Trophoblast cell (in vitro differentiated cells and primary cell): ENCODE data around the gene C3orf70. TPM values are rescaled to one million over a fixed set of nuclear protein-coding genes. Genes with fewer than 3 reads are reported as not detected.

Source experiments
- DNase-seq, 2 donors: peaks; one replicate each; pipeline ENCODE4 v3.0.0-alpha.2; 2016
- H2AFZ ChIP-seq: 2 replicates; pipeline ENCODE4 v1.6.1; 2013; ENCODE audit warnings: low read length, moderate library complexity, mild to moderate bottlenecking; ENCODE audit not compliant: insufficient read depth, poor library complexity
- H2AK5ac ChIP-seq: 2 replicates; pipeline ENCODE4 v1.6.1; 2013; ENCODE audit warnings: mild to moderate bottlenecking, low read length
- H2BK120ac ChIP-seq: 2 replicates; pipeline ENCODE4 v1.6.1; 2013; ENCODE audit warnings: low read length, mild to moderate bottlenecking, moderate library complexity; ENCODE audit not compliant: insufficient read depth, poor library complexity
- H2BK12ac ChIP-seq: 2 replicates; pipeline ENCODE4 v1.6.1; 2013; ENCODE audit warnings: mild to moderate bottlenecking, low read length, moderate library complexity
- H2BK5ac ChIP-seq: 2 replicates; pipeline ENCODE4 v1.6.1; 2013; ENCODE audit warnings: low read length, low read depth, moderate library complexity, mild to moderate bottlenecking; ENCODE audit not compliant: poor library complexity
- H3K14ac ChIP-seq: 2 replicates; pipeline ENCODE4 v1.6.1; 2013; ENCODE audit warnings: mild to moderate bottlenecking, low read length
- H3K18ac ChIP-seq: 2 replicates; pipeline ENCODE4 v1.6.1; 2013; ENCODE audit warnings: mild to moderate bottlenecking, low read length
- H3K23ac ChIP-seq: 2 replicates; pipeline ENCODE4 v1.6.1; 2013; ENCODE audit warnings: low read length
- H3K27ac ChIP-seq: 2 replicates; pipeline ENCODE4 v1.5.1; 2013; ENCODE audit warnings: low read depth, mild to moderate bottlenecking, inconsistent platforms, low read length, moderate library complexity
- H3K27me3 ChIP-seq: 2 replicates; pipeline ENCODE4 v1.6.1; 2013; ENCODE audit warnings: inconsistent platforms, mild to moderate bottlenecking, low read length, moderate library complexity; ENCODE audit not compliant: insufficient read depth
- H3K36me3 ChIP-seq, 2 experiments: 1 replicate in 1 of 2; 2 replicates in 1 of 2; pipeline ENCODE4 v1.6.1; 2013; ENCODE audit warnings: low read length in 2 of 2, mild to moderate bottlenecking in 2 of 2, moderate library complexity in 1 of 2; ENCODE audit not compliant: insufficient read depth in 2 of 2, control insufficient read depth in 1 of 2
- H3K4ac ChIP-seq: 2 replicates; pipeline ENCODE4 v1.6.1; 2013; ENCODE audit warnings: low read depth, mild to moderate bottlenecking, low read length, moderate library complexity
- H3K4me1 ChIP-seq, 2 experiments: 1 replicate in 1 of 2; 2 replicates in 1 of 2; pipeline ENCODE4 v1.6.1; 2013; ENCODE audit warnings: low read length in 2 of 2, mild to moderate bottlenecking in 2 of 2, moderate library complexity in 1 of 2; ENCODE audit not compliant: insufficient read depth in 2 of 2, control insufficient read depth in 1 of 2
- H3K4me2 ChIP-seq: 2 replicates; pipeline ENCODE4 v1.6.1; 2013; ENCODE audit warnings: inconsistent platforms, mild to moderate bottlenecking, low read length, moderate library complexity
- H3K4me3 ChIP-seq: 2 replicates; pipeline ENCODE4 v1.5.1; 2013; ENCODE audit warnings: mild to moderate bottlenecking, low read depth, low read length, inconsistent platforms
- H3K79me1 ChIP-seq: one replicate; pipeline ENCODE4 v1.6.1; 2013; ENCODE audit warnings: low read length
- H3K79me2 ChIP-seq: 2 replicates; pipeline ENCODE4 v1.6.1; 2013; ENCODE audit warnings: low read length, mild to moderate bottlenecking; ENCODE audit not compliant: control insufficient read depth, insufficient read depth, poor library complexity
- H3K9ac ChIP-seq: 2 replicates; pipeline ENCODE4 v1.6.1; 2013; ENCODE audit warnings: mild to moderate bottlenecking, low read length
- H3K9me3 ChIP-seq: 2 replicates; pipeline ENCODE4 v1.6.1; 2013; ENCODE audit warnings: low read depth, mild to moderate bottlenecking, control low read depth, inconsistent platforms, low read length; ENCODE audit not compliant: insufficient read depth
- H4K12ac ChIP-seq: 2 replicates; pipeline ENCODE4 v1.6.1; 2013; ENCODE audit warnings: low read depth, mild to moderate bottlenecking, low read length, moderate library complexity
- H4K8ac ChIP-seq: 2 replicates; pipeline ENCODE4 v1.6.1; 2013; ENCODE audit warnings: low read depth, mild to moderate bottlenecking, low read length, moderate library complexity
- H4K91ac ChIP-seq: one replicate; pipeline ENCODE4 v1.6.1; 2013; ENCODE audit warnings: low read depth, mild to moderate bottlenecking, low read length, moderate library complexity
- WGBS: extraction: QIAGEN DNeasy Blood & Tissue Kit; methylation state at CpG from one replicate; pipeline ENCODE4 v1.1.7; 2013; ENCODE audit warnings: missing lambda C conversion rate; ENCODE audit not compliant: insufficient read length, insufficient coverage; ENCODE audit errors: extremely low coverage; 5-methylcytosine and 5-hydroxymethylcytosine counted together
- polyA plus RNA-seq: library from polyadenylated mRNA; stranded (reverse); fragments of 200-250 nt; gene quantifications from 2 replicates; pipeline ENCODE4 v1.2.3, GENCODE V29; 2013

C3orf70 gene, protein sequence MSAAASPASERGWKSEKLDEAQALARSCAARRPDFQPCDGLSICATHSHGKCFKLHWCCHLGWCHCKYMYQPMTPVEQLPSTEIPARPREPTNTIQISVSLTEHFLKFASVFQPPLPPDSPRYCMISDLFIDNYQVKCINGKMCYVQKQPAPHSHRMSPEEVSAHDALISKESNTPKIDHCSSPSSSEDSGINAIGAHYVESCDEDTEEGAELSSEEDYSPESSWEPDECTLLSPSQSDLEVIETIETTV
- 0.22 and 0.29 TPM in 2 replicates for polyA plus RNA-seq

DNA sequence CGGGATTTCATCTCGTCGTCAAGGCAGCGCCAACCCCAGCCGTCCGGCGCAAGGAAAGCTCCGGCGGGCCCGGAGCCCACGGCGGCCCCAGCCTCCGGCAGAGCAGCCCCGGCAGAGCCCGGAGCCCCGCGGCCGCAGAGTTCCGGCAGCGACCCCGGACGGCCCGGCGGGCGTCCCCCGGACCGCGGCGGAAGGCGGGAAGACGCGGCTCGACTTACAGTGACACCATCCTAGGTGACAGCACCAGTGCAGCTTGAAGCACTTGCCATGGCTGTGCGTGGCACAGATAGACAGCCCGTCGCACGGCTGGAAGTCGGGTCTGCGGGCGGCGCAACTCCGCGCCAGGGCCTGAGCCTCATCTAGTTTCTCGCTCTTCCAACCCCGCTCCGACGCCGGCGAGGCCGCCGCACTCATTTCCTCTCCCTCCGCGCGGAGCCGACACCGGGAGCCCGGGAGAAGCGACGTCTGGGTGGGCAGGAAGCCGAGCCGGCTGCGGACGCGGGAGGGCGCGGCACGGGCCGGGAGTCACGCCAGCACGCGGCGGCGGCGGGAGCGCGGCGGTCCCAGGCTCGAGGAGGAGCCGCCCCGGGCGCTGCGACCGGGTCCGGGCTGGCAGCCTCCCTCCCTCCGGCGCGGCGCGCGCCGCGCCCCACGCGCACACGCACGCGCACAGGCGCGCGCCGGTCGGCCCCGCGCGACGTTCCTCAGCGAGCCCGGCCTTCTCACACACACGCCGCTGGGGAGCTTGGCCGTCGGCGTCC lies at the start of gene C3orf70:
C3orf70 (minus strand) TSS at position 651 of the 761 bp plus-strand sequence; CDS start at position 414, 237 bp downstream.
- Histone ChIP-seq H3K9ac (peak within 1 kb of the TSS; percentile 64), H2AFZ (peak within 1 kb of the TSS; percentile 34), H3K4me3 (peak within 1 kb of the TSS; percentile 74), H2BK120ac (peak within 1 kb of the TSS; percentile 27), H3K9me3 (peaks cover 7% of the 10 kb centered on the region), H3K27me3 (peaks cover 20% of the 10 kb centered on the region), H3K4ac (no peak within 1 kb of the TSS), H2AK5ac (no peak within 1 kb of the TSS), H3K14ac (peak within 1 kb of the TSS; percentile 4), H3K27ac (no peak within 1 kb of the TSS), H2BK12ac (no peak within 1 kb of the TSS), H3K79me2 (no peaks in the 10 kb centered on the region), H4K12ac (peak within 1 kb of the TSS; percentile 2), H3K79me1 (peaks cover 3% of the 10 kb centered on the region), H3K4me1 (peaks cover 8 to 9% of the 10 kb centered on the region in 2 experiments), H3K4me2 (peak within 1 kb of the TSS; percentile 97), H4K91ac (no peak within 1 kb of the TSS), H4K8ac (peak within 1 kb of the TSS; percentile 24), H3K36me3 (no peaks in the 10 kb centered on the region), H3K18ac (no peak within 1 kb of the TSS), H2BK5ac (no peak within 1 kb of the TSS), H3K23ac (peak within 1 kb of the TSS; percentile 76)
- WGBS: no CpG with 5 or more reads among the region's 113 CpGs
- peak; percentile 7 to 41 for DNase-seq

DNA sequence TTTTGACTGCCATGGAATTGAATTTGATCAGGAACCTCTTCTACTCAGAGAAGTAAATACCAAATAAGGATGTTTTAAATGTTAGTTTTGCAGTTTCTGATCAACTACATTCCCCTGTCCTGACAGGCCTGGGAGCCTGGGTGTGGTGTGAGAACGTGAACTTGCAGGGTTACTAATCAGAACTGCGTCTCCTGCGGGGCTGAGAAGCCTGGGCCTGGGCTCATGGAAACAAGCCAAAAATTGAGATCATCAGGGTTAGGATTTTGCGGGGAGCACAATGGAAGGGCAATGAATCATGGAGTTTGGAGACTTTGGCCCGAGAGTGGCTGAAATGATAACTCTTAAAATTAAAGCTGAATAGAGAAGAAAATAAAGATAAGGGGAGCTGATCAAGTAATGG lies 47.8 kb upstream of the C3orf70 start:
- no peak overlapping the region for H3K18ac ChIP-seq
- H3K4me2 ChIP-seq: no peak overlapping the region
- H3K36me3 ChIP-seq: no peaks in the 10 kb centered on the region
- no peak overlapping the region for H3K4ac ChIP-seq
- no peak overlapping the region for H3K23ac ChIP-seq
- H2AK5ac ChIP-seq: no peak overlapping the region
- H3K27me3 ChIP-seq: no peaks in the 10 kb centered on the region
- H3K27ac ChIP-seq: no peak overlapping the region
- H4K12ac ChIP-seq: no peak overlapping the region
- no peaks in the 10 kb centered on the region for H3K79me1 ChIP-seq
- H3K9me3 ChIP-seq: no peaks in the 10 kb centered on the region
- H2AFZ ChIP-seq: no peak overlapping the region
- WGBS: no CpG with 5 or more reads among the region's 5 CpGs
- no peak overlapping the region for H4K8ac ChIP-seq
- H3K4me1 ChIP-seq: no peaks in the 10 kb centered on the region
- H3K14ac ChIP-seq: no peak overlapping the region
- H3K4me3 ChIP-seq: no peak overlapping the region
- H4K91ac ChIP-seq: no peak overlapping the region
- no peak overlapping the region for H2BK12ac ChIP-seq
- H2BK120ac ChIP-seq: no peak overlapping the region
- no peaks in the 10 kb centered on the region for H3K79me2 ChIP-seq
- no peak overlapping the region for H3K9ac ChIP-seq
- no peak overlapping the region for H2BK5ac ChIP-seq
- no peak for DNase-seq

DNA sequence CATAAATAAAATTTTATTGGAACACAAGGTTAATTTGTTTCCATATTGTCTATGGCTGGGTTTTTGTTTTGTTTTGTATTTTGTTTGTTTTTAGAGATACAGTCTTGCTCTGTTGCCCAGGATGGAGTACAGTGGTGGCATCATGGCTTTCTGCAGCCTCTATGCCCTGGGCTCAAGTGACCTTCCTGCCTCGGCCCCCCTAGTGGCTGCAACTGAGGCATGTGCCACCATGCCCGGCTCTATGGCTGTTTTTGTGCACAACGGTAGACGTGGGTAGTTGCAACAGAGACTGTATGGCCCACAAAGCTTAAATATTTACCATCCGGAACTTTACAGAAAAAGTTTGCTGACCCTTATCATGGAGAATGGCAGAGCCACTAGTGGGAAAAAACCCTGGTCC lies 46.8 kb upstream of the C3orf70 start:
- Histone ChIP-seq H4K91ac (no peak overlapping the region), H3K4me2 (no peak overlapping the region), H3K9me3 (no peaks in the 10 kb centered on the region), H3K14ac (no peak overlapping the region), H3K4me1 (no peaks in the 10 kb centered on the region), H2BK12ac (no peak overlapping the region), H3K4me3 (no peak overlapping the region), H3K18ac (no peak overlapping the region), H2BK120ac (no peak overlapping the region), H3K9ac (no peak overlapping the region), H3K27ac (no peak overlapping the region), H4K12ac (no peak overlapping the region), H3K79me1 (no peaks in the 10 kb centered on the region), H3K23ac (no peak overlapping the region), H3K36me3 (no peaks in the 10 kb centered on the region), H4K8ac (no peak overlapping the region), H3K27me3 (no peaks in the 10 kb centered on the region), H3K79me2 (no peaks in the 10 kb centered on the region), H2AK5ac (no peak overlapping the region), H2BK5ac (no peak overlapping the region), H2AFZ (no peak overlapping the region), H3K4ac (no peak overlapping the region)
- WGBS: no CpG with 5 or more reads among the region's 5 CpGs
- no peak for DNase-seq

DNA sequence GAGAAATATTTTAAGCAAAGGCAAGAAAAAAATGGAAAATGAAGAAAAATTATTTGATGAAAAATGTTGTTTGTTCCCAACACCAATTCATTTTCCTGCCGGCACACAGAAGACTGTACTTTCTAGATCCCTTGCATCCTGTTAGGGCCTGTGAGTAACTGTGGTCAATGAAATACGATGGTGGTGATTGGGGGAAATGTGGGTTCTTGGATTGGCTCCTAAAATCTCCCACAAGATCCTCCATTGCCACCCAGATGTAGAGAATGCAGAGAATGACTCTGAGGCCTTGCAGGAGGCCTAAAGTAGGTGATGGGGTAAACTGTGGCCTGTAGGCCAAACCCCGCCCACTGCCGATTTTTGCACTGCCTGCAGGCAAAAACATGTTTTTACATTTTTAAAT lies 46.3 kb upstream of the C3orf70 start:
- H3K27me3 ChIP-seq: no peaks in the 10 kb centered on the region
- no peak overlapping the region for H3K27ac ChIP-seq
- no peaks in the 10 kb centered on the region for H3K79me1 ChIP-seq
- H3K9ac ChIP-seq: no peak overlapping the region
- H3K14ac ChIP-seq: no peak overlapping the region
- H2AFZ ChIP-seq: no peak overlapping the region
- no peak overlapping the region for H2BK120ac ChIP-seq
- H3K9me3 ChIP-seq: no peaks in the 10 kb centered on the region
- no peaks in the 10 kb centered on the region for H3K36me3 ChIP-seq
- no peak overlapping the region for H4K91ac ChIP-seq
- no peak overlapping the region for H4K8ac ChIP-seq
- H3K4me1 ChIP-seq: no peaks in the 10 kb centered on the region
- no peak overlapping the region for H3K4ac ChIP-seq
- H4K12ac ChIP-seq: no peak overlapping the region
- no peak overlapping the region for H2BK5ac ChIP-seq
- no peak overlapping the region for H3K23ac ChIP-seq
- no peaks in the 10 kb centered on the region for H3K79me2 ChIP-seq
- no peak overlapping the region for H3K4me2 ChIP-seq
- H2AK5ac ChIP-seq: no peak overlapping the region
- no peak for DNase-seq
- no peak overlapping the region for H3K4me3 ChIP-seq
- no peak overlapping the region for H2BK12ac ChIP-seq
- WGBS: no CpG with 5 or more reads among the region's 4 CpGs
- no peak overlapping the region for H3K18ac ChIP-seq
